Measurements from ENCODE around the gene ANXA3.

- no peak for TF ChIP-seq CTCF (IDR thresholded peaks at IDR 0.05)
- no peak for TF ChIP-seq POLR2A (IDR thresholded peaks at IDR 0.05)
- TF ChIP-seq EP300 (IDR thresholded peaks at IDR 0.05): no peak
Observed at GRCh38 chr4:78627046-78627965, 75.7 kb downstream of the ANXA3 start.

Measured in ovary (tissue), 3 donors.